Esophagus muscularis mucosa (tissue), 4 donors: ENCODE data around the gene ATPAF2. TPM values are rescaled to one million over a fixed set of nuclear protein-coding genes. Genes with fewer than 3 reads are reported as not detected.

Experiments used
- DNase-seq: peaks from one replicate; pipeline ENCODE4 v3.0.0-alpha.2; 2017; ENCODE audit errors: extremely low spot score
- H3K27ac ChIP-seq, 4 donors: fragments of 200-600 bp; sonication (generic); replicated peaks in 1 of 4; 1 replicate in 3 of 4; 2 replicates in 1 of 4; pipeline ENCODE4 v1.5.1; 2016 to 2019; ENCODE audit warnings: mild to moderate bottlenecking in 1 of 4
- H3K27me3 ChIP-seq, 4 donors: fragments of 200-600 bp; sonication (generic); one replicate each; pipeline versions ENCODE4 v1.5.1 to v1.6.0; 2016 to 2019
- H3K36me3 ChIP-seq, 4 donors: fragments of 200-600 bp; sonication (generic); one replicate each; pipeline ENCODE4 v1.5.1; 2016 to 2019
- H3K4me1 ChIP-seq, 4 donors: fragments of 200-600 bp; sonication (generic); one replicate each; pipeline ENCODE4 v1.5.1; 2016 to 2019
- H3K4me3 ChIP-seq, 4 donors: fragments of 200-600 bp; sonication (generic); 1 replicate in 2 of 4; 2 replicates in 2 of 4; pipeline ENCODE4 v1.5.1; 2016 to 2019; ENCODE audit warnings: mild to moderate bottlenecking in 4 of 4, moderate library complexity in 1 of 4
- H3K9me3 ChIP-seq, 4 donors: fragments of 200-600 bp; sonication (generic); 1 replicate in 3 of 4; 2 replicates in 1 of 4; pipeline ENCODE4 v1.5.1; 2016 to 2019
- CTCF ChIP-seq, 3 experiments: fragments of 200-600 bp in 2 of 3; fragments of 450-650 bp in 1 of 3; sonication (generic) in 2 of 3; IDR thresholded peaks; one replicate each; pipeline ENCODE4 v1.5.1; 2017 to 2019; ENCODE audit warnings: antibody characterized with exemption in 3 of 3, mild to moderate bottlenecking in 2 of 3, moderate library complexity in 1 of 3
- EP300 ChIP-seq: sonication (generic); formaldehyde crosslinking; IDR thresholded peaks from one replicate; pipeline ENCODE4 v1.6.1; 2017; ENCODE audit warnings: antibody characterized with exemption
- POLR2A ChIP-seq: fragments of 450-650 bp; IDR thresholded peaks from one replicate; pipeline ENCODE4 v1.6.1; 2017; ENCODE audit warnings: antibody characterized with exemption, moderate library complexity, mild to moderate bottlenecking, low read depth
- POLR2AphosphoS5 ChIP-seq, 2 donors: sonication (generic); formaldehyde crosslinking; IDR thresholded peaks; one replicate each; pipeline ENCODE4 v1.6.1; 2017; ENCODE audit warnings: antibody characterized with exemption in 2 of 2
- WGBS: methylation state at CpG from one replicate; pipeline ENCODE4 v1.1.5; 2018; 5-methylcytosine and 5-hydroxymethylcytosine counted together
- intact Hi-C: fragments of 100-400 bp; cut with DNase I; formaldehyde crosslinking; loops from one replicate; pipeline ENCODE4 v1.15.1; 2023
- total RNA-seq, 4 donors: library from RNA; depleted of rRNA; stranded (reverse); fragments of >200 nt; gene quantifications; one replicate each; pipeline versions ENCODE4 v1.1.0 to v1.2.1, GENCODE V29; 2016

The ATPAF2 gene
- total RNA-seq, 4 donors from 2014 or later = 10.4 to 26.1 (median 12.3) TPM

GRCh38 chr17:18011286-18011685 lies 27.7 kb downstream of the ATPAF2 start:
- H3K4me1 ChIP-seq = no peaks in the 10 kb centered on the region
- intact Hi-C loops = no loop called here
- H3K36me3 ChIP-seq = peaks cover 10 to 70% (median 25%) of the 10 kb centered on the region in 4 donors
- no peak overlapping the region for H3K4me3 ChIP-seq
- TF ChIP-seq EP300 (no peak), POLR2A (no peak), CTCF (IDR thresholded peaks at IDR 0.05) (no peak), POLR2AphosphoS5 (IDR thresholded peaks at IDR 0.05) (no peak)
- no CpG with 5 or more reads among the region's 5 CpGs for WGBS
- no peak for DNase-seq
- H3K27me3 ChIP-seq = no peaks in the 10 kb centered on the region
- no peaks in the 10 kb centered on the region for H3K9me3 ChIP-seq
- no peak overlapping the region for H3K27ac ChIP-seq

- TF ChIP-seq POLR2A = no peak
- no peak for TF ChIP-seq CTCF (IDR thresholded peaks at IDR 0.05)
- no peak for TF ChIP-seq EP300
- no peak for TF ChIP-seq POLR2AphosphoS5 (IDR thresholded peaks at IDR 0.05)
- Histone ChIP-seq H3K4me1 (no peaks in the 10 kb centered on the region), H3K27ac (no peak overlapping the region), H3K36me3 (peaks cover 0 to 62% (median 15%) of the 10 kb centered on the region in 4 donors), H3K27me3 (no peaks in the 10 kb centered on the region), H3K4me3 (no peak overlapping the region), H3K9me3 (no peaks in the 10 kb centered on the region)
- DNase-seq = no peak
- intact Hi-C loops = no loop called here
- WGBS = 63% methylated on average over 4 of the region's 8 CpGs
These were observed 29.2 kb downstream of the ATPAF2 start for GRCh38 chr17:18009609-18010420.

- DNase-seq = no peak
- no peaks in the 10 kb centered on the region for H3K27me3 ChIP-seq
- intact Hi-C loops = no loop called here
- peaks cover 0 to 60% (median 15%) of the 10 kb centered on the region in 4 donors for H3K36me3 ChIP-seq
- H3K4me1 ChIP-seq = no peaks in the 10 kb centered on the region
- WGBS = 61% methylated on average over 4 of the region's 5 CpGs
- H3K27ac ChIP-seq = no peak overlapping the region
- no peak for TF ChIP-seq POLR2AphosphoS5 (IDR thresholded peaks at IDR 0.05)
- H3K9me3 ChIP-seq = no peaks in the 10 kb centered on the region
- no peak overlapping the region for H3K4me3 ChIP-seq
These were observed 30.3 kb downstream of the ATPAF2 start for GRCh38 chr17:18008496-18009268.

GRCh38 chr17:18006495-18007239 lies 32.3 kb downstream of the ATPAF2 start:
- no peak overlapping the region for H3K27ac ChIP-seq
- H3K36me3 ChIP-seq = peaks cover 0 to 53% (median 14%) of the 10 kb centered on the region in 4 donors
- no peaks in the 10 kb centered on the region for H3K4me1 ChIP-seq
- no peak overlapping the region for H3K4me3 ChIP-seq
- no peaks in the 10 kb centered on the region for H3K27me3 ChIP-seq
- TF ChIP-seq EP300 = no peak
- no peak for TF ChIP-seq POLR2AphosphoS5 (IDR thresholded peaks at IDR 0.05)
- TF ChIP-seq CTCF (IDR thresholded peaks at IDR 0.05) = no peak
- TF ChIP-seq POLR2A = no peak
- intact Hi-C loops = no loop called here
- no peaks in the 10 kb centered on the region for H3K9me3 ChIP-seq
- 72% methylated on average over 26 of the region's 31 CpGs for WGBS
- DNase-seq = no peak

GRCh38 chr17:18005496-18005895 lies 33.5 kb downstream of the ATPAF2 start:
- H3K4me1 ChIP-seq = no peaks in the 10 kb centered on the region
- peaks cover 0 to 45% (median 10%) of the 10 kb centered on the region in 4 donors for H3K36me3 ChIP-seq
- 84% methylated on average over 3 of the region's 3 CpGs for WGBS
- DNase-seq = no peak
- intact Hi-C loops = no loop called here
- H3K4me3 ChIP-seq = no peak overlapping the region
- H3K27me3 ChIP-seq = no peaks in the 10 kb centered on the region
- H3K27ac ChIP-seq = no peak overlapping the region
- TF ChIP-seq POLR2A = no peak
- TF ChIP-seq EP300 = no peak
- no peaks in the 10 kb centered on the region for H3K9me3 ChIP-seq
